Right lobe of liver (tissue), 4 donors: ENCODE results near the gene ITLN2.

Source experiments
- CTCF ChIP-seq, 4 donors: fragments of 200-600 bp in 3 of 4; fragments of 450-650 bp in 1 of 4; IDR thresholded peaks; one replicate each; pipeline versions ENCODE4 v1.5.1 to v1.8.0; 2016 to 2022; ENCODE audit warnings: antibody characterized with exemption in 4 of 4, mild to moderate bottlenecking in 2 of 4
- POLR2A ChIP-seq: fragments of 450-650 bp; IDR thresholded peaks from one replicate; pipeline ENCODE4 v1.6.1; 2017; ENCODE audit warnings: antibody characterized with exemption, mild to moderate bottlenecking
- donor health status: DM: no; HTN: no; CAD: no.
- donor health status: DM: no; HTN: no; CAD: no.
- donor health status: DM: no; HTN: yes; CAD: no.

- no peak for TF ChIP-seq CTCF (IDR thresholded peaks at IDR 0.05)
- no peak for TF ChIP-seq POLR2A
Observed at GRCh38 chr1:160987359-160988050, 32.9 kb upstream of the ITLN2 start.
